RCC 7860 (cell line): ENCODE measurements around the gene MRM2.

Experiments
- DNase-seq: peaks from one replicate; pipeline ENCODE4 v3.0.0-alpha.2; 2015; ENCODE audit warnings: low spot score
- FAIRE-seq: peaks from 2 replicates; lab custom pipeline; 2012; peaks lifted over from hg19 to GRCh38; lab: Jason Lieb, UNC

The MRM2 gene

DNA sequence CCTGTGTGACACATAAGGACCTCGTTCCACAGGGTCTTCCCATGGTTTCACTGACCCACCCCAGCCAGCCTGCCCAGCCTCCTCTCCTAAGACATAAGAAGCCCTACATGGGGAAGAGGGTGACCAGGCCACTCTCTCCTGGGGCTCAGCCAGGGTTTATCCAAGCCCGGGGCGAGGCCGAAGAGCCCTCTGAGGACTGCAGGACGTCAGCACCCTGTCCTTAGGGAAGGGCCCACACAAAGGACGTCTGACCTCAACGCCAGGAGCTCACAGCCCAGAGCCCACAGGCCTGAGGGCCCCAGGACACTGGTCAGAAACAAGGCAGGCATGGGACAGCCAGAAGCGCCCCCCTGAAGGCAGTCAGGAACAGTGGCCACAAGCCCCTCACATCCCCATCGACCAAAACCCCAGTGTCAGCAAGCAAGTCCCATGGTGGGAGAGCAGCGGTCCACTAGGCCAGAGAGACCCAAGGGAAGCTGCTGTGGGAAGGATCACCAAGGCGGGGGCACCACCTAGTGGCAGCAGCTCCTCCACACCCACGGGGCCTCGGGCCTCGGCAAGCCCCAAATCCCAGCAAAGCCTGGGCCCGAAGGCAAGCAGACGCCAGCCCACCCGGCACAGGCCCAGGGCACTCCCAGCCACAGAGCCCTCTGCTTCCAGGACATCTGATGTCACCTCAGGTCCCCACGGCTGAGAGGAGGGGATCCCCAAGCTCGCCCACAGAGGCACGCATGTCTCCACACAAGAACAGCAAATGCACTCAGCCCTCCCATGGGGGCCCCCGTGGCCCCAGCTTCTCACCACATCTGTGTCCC lies 32.7 kb downstream of the MRM2 start:
- DNase-seq (no peak), FAIRE-seq (no peak)

DNA sequence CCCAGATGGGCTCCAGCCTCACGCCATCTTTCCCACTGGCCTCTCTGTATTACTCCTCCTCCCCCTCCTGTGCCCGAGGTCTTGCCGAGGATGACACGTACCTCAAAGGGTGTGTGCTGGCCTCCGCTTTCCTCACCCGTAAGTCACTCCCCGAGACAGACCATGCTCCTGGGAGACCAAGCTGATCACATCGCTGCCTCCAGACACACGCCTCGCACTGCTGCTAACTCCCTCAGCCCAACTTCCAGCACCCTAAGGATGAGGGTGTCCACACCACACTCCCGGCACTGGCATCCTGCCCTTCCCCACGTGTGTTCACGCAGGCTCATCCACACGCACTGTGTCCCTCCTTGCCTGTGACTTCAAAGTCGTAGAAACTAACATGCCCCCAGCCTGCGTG lies 33.3 kb downstream of the MRM2 start:
- DNase-seq (no peak), FAIRE-seq (no peak)

DNA sequence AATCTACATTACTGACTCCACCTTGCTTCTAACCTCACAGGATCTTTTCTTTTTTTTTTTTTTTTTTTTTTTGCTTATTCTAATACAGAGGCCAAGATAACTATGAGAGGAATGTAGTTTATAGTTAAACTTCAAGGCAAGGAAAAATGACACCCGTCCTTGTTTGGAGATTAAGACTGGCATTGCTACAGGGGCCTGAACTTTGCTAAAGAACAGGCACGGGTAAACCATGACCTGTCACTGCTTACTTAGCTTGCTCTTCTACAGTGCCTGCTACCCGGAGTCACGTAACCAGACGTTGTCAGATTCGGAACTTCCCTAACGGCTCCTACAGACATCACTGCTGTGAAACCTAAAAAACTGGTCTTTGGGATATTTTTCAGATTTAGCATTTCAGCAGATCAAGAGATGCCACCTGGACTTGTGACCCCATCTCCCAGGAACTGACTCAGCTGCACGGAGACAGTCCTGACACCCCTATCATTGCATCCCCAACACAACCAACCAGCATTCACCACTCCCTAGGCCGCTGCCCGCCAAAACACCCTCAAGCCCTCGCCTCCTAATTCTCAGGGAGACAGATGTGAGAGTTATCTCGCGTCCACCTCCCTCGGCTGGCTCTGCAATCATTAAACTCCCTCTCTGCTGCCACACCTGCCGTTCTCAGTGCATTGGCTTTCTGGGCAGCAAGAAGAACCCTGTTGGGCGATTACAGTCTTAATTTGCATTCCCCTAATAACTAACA lies 36.8 kb downstream of the MRM2 start:
- FAIRE-seq (no peak), DNase-seq (no peak)

DNA sequence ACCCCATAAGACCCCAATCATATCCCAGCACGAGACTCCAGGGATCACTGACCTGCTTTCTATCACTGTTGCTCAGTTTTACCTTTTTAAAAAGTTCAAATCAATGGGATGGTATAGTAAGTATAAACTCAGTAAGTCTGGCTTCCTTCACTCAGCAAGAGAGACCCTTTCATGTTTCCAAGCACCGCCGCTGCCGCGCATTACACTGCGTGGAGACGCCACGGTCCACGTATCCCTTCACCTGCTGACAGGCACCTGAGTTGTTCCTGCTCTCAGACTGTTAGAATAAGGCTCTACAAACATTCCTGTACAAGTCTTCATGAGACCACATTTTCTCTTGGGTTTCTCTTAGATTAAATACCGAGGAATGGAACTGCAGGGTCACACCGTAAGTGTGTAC lies 37.6 kb downstream of the MRM2 start:
- DNase-seq (no peak), FAIRE-seq (no peak)

DNA sequence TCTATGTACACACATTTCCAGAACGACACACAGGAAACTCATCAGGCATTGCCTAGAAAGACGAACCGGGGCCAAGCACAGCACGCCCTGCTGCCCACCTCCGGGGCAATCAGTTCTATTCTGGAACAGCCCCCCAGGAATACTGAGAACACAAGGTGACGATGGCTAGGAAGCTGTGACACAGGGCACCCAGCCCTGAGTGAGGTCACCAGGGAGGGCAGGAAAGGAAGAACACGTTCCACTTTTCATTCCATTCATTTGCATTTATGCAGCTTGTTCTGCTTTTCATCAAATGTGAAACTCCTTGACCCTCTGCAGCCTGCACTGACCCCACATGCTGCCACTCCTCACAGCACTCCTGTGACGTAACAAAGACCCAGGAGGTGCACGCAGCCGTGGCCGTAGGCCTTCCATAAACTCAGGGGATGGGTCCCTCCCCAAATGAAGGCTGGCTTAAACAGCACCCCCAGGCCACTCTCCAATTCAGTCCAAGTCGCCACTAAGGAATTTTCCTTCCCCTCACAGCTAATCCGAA lies 38.2 kb downstream of the MRM2 start:
- FAIRE-seq (no peak), DNase-seq (no peak)

DNA sequence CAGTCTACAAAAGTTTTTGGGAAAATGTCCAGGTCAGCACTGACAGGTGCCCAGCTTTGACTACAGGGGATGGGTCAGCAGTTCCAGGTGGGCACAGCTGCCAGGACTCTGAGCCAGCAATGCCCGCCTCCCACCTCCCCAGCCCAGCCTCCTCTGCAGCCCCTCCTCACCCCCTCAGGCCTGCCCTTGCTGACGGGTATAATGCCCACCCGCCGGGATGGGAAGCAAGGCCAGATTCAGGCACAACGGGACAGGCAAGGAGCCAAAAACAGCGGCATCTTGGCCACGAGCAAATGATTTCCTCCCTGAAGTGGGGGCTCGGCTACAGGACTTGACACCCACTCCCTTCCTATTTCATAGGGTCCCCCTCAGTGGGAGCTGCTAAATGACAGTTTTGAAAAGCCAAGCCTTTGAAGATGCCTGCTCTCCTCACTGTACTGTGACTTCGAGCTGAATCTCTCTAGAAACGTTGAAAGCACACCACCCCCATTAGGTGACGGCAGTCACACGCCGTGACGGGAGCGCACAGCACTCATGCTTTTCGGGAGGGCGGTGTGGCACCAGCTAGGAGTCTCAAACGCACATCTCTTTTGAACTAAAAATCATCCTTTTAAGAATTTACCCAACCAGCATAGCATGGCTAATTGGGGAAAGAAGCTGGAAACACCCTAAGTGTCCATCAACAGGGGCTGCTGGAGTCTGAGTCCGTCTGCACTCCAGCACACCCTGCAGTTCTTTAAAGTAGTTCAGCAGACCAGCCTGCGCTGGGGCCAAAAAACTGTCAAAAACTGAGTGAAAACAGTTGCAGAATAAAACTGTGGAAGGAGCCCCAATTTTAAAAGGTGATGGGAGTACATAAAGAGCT lies 38.9 kb downstream of the MRM2 start:
- DNase-seq (no peak), FAIRE-seq (no peak)

DNA sequence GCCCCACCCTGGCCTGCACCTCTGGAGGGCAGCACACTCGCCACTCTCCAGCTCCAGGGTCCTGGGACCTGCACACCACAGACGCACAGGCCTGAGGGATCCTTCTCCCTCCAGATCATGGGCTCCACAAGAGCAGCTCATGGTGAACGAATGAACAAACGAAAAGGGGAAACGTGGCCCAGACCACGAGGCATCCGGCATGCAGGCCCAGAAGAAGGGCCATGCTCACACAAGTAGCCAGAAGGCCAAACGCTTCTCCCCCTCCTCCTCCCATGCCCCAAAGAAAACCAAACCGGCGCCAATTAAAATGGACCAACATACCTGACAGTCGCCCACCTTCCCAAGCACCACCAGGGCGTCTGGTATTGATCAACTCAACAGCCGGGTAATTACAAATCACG lies 39.6 kb downstream of the MRM2 start:
- DNase-seq (no peak), FAIRE-seq (no peak)

DNA sequence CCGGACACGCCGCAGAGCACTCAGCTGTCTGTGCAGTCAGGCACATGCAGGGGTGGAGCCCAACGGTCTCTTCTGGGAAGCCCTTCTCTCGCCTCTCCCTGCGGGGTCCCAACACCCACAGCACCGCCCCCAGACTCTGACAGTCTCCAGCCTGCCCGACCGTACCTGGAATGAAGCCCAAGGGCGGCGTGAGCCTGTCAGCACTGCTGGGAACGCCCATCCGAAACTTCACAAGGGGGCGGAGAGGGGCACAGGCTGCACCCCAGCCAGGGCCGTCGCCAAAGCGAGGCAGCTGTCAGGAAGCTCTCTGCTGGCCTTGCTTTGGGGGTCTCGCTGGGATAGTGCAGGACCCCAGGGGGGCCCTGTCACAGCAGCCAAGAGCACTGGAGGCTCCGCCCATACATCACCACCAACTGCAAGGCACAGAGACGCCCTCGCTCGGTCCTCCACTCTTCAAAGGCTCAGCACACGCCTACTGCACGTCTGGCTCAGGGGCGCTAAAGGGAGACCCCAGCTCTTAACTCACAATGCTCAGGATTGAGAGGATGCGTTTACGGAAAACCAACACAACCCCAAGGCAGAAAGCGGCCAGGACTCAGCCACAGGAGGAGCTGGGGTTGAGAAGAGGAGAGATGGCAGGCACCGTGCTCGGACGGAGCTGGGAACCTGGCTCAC lies 40.2 kb downstream of the MRM2 start:
- no peak for DNase-seq
- no peak for FAIRE-seq

DNA sequence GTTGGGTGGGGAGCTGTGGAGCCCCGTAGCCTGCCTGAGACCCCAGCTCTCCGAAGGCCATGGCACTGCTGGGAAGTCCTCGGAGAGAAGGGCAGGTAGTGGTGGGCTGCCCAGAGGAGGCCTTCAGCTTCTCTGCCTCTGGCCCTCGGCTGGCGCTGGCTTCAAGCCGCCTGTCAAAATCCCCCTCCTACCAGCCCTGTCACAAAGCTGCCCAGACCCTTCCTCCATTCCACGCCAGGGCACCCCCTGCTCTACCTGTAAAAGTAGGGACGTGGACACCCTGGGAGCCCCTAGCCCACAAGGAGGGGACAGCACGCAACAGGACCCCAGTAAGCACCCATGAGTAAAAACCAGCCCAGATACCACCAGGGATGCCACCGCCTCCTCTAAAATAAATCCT lies 40.9 kb downstream of the MRM2 start:
- FAIRE-seq (no peak), DNase-seq (no peak)

DNA sequence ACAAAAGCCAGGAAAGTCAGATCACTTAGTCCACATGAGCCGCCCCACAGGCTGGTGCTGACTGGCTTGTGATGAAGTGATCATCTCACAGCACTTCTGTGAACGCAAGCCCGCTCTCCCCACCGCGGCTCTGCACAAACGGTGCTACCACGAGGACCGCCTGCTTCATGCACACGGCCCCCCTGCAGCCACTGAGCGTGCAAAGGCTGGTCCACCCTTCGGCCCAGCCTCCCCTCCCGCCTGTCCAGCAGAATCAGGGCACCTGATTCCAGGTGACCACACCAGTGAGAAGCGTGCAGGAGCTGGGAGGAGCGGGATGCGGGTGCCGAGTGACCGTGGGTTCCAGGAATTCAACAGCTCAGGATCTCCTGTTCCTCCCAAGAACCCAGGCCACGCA lies 41.4 kb downstream of the MRM2 start:
- no peak for FAIRE-seq
- DNase-seq: no peak

DNA sequence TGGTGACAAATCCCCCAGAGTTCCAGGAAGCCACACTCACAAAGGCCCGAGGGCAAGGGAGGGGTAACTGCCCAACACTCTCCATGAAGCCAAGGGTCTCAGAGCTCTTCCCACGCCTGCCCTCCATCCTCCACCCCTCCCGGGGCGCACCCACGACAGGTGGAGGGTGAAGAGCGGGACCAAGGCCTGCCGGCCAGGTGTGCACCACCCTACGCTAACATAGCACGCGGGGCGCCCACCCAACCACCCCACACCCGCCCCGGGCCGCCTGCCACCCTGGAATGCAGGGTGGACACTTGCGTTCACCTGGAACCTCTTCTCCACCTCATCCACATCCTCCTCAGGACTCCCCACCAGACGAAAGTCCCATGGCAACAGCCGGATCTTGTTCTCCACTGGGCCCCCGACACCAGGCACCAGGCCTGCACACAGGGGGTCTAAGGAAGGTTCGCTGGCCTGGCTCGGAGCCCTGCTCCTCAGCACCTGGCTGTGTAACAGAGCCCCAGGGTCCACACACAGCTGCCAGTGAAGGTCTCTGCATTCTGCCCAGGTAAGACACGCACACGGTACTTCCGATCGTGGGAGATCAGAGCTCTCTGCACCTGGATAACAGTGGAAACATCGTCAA lies 41.9 kb downstream of the MRM2 start:
- no peak for DNase-seq
- FAIRE-seq: no peak

DNA sequence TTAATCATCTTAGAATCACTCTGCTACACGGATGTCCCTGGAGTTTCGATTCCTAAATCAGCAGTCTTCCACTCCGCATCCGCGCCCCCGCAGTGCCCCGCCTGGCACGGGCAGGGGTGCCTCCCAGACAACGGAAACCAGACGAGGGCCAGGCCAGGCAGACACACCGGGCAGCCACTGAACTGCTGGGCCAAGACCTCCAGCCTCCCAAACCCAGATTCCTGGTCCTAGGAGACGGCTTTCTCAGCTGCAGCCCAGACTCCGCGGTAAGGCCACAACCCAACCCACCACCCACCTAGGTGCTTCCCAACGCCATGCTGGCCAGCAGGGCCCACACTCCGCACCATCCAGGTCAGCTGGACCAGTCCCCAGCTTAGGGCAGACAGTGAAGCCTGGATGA lies 42.5 kb downstream of the MRM2 start:
- DNase-seq: no peak
- FAIRE-seq: no peak

DNA sequence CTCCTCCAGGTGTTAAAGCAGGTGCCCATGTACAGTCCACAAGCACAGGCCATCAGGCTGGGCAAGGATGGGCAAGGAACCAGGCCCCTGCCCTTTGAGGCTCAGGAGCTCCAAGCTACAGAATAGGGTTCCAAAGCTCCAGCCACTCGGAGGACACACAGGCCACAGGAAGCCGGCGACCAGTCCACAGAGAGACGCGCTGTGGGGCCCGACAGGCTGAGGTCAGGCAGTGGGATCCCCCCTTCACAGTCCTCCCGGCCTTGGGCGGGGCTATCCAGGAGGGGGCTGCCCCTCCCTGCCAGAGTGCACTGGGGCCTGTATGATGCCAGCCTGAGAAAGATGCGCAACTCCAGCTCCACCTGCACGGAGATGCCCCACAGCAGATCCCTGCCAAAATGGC lies 43.2 kb downstream of the MRM2 start:
- no peak for DNase-seq
- no peak for FAIRE-seq

DNA sequence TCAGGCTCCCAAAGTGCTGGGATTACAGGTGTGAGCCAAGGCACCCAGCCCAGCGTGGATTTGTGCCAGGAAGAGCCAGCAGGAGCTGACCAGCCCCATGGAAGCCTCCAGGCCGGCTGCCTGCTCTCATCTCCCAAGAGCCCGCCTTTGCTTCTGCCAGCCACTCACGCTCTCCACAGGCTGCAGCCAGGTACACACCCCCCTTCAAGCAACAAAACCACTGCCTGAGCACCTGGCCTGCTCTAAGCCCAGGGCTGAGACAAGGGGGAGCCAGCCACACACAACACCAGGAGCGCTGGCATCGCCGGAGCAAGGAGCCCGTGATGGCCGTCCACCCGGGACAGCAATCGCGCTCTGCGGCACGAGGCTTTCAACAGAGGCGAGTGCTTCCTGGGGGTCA lies 43.8 kb downstream of the MRM2 start:
- FAIRE-seq (no peak), DNase-seq (no peak)

DNA sequence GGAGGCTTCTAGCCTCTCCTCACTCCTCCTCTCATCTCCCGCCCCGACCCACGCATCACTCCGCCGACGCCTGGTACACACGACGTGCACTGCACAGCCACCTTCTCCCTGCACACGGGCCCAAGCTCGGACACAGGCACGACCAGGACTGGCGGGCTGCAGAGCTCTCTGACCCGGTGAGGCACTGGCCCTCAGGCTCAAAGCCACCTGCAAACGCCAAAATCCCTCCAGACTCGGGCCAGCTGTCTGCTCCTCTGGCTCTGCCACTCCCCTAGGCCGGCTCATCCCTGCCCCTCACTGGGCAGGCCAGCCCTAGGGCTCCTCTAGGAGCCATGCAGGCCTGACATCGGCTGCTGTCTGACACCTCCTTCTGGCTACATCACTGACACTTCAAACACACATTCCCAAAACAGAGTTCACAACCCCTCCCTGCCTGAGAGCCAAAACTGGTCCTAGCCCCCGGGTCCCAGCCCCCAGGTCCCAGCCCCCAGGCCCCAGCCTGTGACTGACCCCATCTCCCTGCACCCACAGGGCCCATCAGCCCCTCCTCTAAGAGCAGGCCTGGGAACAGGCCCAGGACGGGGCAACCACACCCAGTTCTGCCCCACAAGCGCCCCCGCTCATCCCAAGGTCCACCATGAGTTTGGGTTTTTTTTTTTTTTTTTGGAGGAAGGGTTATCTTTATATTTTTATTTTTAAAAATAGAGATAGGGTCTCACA lies 44.4 kb downstream of the MRM2 start:
- FAIRE-seq (no peak), DNase-seq (no peak)

DNA sequence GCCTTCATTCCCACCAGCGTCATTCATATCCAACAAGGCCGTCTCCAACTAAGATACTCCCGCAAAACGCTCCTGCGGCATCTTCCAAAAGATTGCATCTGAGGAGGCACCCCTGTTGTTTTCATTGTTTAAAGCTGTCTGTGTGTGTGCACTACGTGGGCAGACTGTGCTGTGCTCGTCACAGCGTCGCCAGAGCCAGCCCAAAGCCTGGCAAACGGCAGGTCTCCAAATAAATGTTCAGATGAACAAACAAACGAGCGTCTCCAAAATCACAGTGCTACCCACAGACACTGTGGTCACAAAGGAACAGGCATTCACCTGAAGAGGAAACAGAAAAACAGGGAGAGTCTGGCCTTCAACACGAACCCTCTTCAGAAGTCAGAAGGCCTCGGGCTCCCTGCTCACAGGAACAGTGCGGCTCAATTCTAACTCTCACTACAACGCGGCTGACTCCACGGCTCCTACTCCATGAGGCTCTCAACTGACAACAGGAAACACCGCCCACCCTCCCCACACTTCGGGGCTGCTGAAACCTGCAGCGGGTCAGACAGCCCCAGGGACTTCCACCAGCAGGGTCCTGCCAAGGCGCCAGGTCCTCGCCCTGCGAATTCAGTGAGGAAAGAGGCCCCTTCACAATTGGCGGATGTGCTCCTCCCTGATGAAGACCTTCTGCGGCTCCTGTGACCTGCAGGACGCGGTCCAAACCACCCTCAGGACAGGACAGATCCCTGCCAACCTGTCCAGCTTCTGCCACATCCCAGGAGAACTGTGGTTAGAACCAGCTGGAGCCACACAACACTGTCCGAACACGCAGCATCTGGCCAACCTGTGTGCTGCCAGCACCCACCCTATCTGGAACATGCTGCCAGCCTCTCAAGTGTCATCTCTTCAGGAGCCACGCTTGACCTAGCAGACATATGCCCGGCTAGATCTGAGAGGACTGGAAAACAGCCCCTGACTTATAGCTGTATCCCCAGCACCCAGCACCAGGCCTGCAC lies 45.3 kb downstream of the MRM2 start:
- FAIRE-seq (no peak), DNase-seq (no peak)

DNA sequence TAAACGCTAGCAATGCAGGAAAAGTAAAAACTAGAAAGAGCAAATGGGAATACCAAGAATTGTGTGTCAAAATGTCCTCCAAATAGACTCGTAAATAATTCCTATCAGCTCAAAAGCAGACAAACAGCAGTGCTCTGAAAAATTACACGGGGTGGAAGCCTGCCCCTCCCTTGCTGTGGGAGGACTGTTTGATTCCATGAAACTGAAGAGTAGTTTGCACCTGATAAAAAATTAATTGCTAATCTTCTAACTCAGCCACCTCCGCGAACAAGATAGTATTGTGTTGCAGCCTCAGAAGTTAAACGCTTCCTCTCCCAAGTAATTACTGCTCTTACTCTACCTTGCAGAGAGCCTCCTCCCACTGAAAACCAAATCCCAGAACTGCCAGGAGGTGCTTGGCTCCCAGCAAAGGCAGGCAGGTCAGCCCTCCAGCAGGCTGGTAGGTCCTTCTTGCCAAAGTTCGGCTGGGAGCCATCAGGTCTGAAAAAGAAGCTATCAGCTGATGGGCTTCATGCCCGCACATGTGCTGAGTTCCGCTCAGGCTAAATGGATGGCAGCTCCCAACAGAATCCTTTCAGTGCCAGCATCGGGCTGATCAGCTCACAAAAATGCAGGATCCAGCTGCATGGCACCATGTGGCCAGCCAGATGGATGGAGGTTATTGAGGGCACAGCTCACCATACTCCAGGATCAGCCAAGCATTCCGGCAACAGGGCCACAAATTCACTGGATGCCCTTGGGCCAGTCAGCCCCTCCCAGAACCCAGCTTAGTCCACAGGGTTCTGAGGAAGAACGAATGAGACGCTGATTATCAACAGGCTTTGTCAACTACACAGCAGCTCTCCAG lies 46.4 kb downstream of the MRM2 start:
- DNase-seq (no peak), FAIRE-seq (no peak)
